T47D (cell line): ENCODE measurements around the gene TMEM223.
A peak's percentile ranks its signal among the peaks of the same experiment; 100 is the strongest.

Experiments used
- DNase-seq, 2 experiments: peaks; one replicate each; pipeline versions ENCODE4 v3.0.0 to v3.0.0-alpha.2; 2011 to 2012; ENCODE audit warnings: low read depth in 1 of 2, low spot score in 1 of 2
- JUND ChIP-seq: IDR thresholded peaks from 2 replicates; pipeline ENCODE4 v1.6.1; 2012; ENCODE audit warnings: low read depth
- in situ Hi-C: cut with HindIII; loops from 2 replicates; pipeline ENCODE4 v1.10.0; 2016; ENCODE audit warnings: low sequenced_read_pairs, low pct_unique_long_range_greater_than_20kb

TMEM223 gene

GRCh38 chr11:62811659-62812058 is 19.9 kb upstream of the TMEM223 start:
- in situ Hi-C loops, result no loop called here
- TF ChIP-seq JUND, result no peak
- DNase-seq, result no peak

GRCh38 chr11:62810748-62811147 is 18.9 kb upstream of the TMEM223 start:
- DNase-seq, result no peak
- in situ Hi-C loops, result no loop called here
- TF ChIP-seq JUND, result no peak

- no peak for TF ChIP-seq JUND
- in situ Hi-C loops, result no loop called here
- DNase-seq, result no peak
Measured at GRCh38 chr11:62806611-62807121, 14.9 kb upstream of the TMEM223 start.

GRCh38 chr11:62805961-62806441 is 14.2 kb upstream of the TMEM223 start:
- TF ChIP-seq JUND, result no peak
- no peak for DNase-seq
- in situ Hi-C loops, result no loop called here

- peak; percentile 27; the same call in 1 of the 2 replicates for TF ChIP-seq JUND
- in situ Hi-C loops, result no loop called here
- peak; percentile 91 to 97 for DNase-seq
Measured at GRCh38 chr11:62805076-62805892, 13.5 kb upstream of the TMEM223 start, which contains the start of gene NXF1. Gene NXF1, minus strand, starts transcription at chr11:62805440. Its CDS starts 84 bp downstream, at chr11:62805356.

- no peak for TF ChIP-seq JUND
- in situ Hi-C loops, result no loop called here
- no peak for DNase-seq
Measured at GRCh38 chr11:62804310-62805075, 12.7 kb upstream of the TMEM223 start.

GRCh38 chr11:62801071-62801470 is 9.3 kb upstream of the TMEM223 start:
- TF ChIP-seq JUND, result no peak
- DNase-seq, result no peak
- in situ Hi-C loops, result no loop called here

GRCh38 chr11:62799486-62799885 is 7.7 kb upstream of the TMEM223 start:
- no peak for DNase-seq
- in situ Hi-C loops, result no loop called here
- TF ChIP-seq JUND, result no peak

- DNase-seq, result no peak
- no peak for TF ChIP-seq JUND
- in situ Hi-C loops, result no loop called here
Measured at GRCh38 chr11:62796281-62796680, 4.5 kb upstream of the TMEM223 start.

- no peak for TF ChIP-seq JUND
- in situ Hi-C loops, result no loop called here
- DNase-seq, result no peak
Measured at GRCh38 chr11:62794201-62794775, 2.5 kb upstream of the TMEM223 start.

GRCh38 chr11:62792202-62792575 is 383 bp upstream of the TMEM223 start:
- no peak for TF ChIP-seq JUND
- no peak for DNase-seq
- in situ Hi-C loops, result no loop called here

GRCh38 chr11:62789576-62789975 is 2.2 kb downstream of the TMEM223 start:
- in situ Hi-C loops, result no loop called here
- DNase-seq, result no peak
- no peak for TF ChIP-seq JUND
